Bone marrow (tissue), 2 donors: Measurements from ENCODE around the gene KRTAP3-3.
"Not testable (repeated sequence)": the region's sequence is repeated elsewhere in the genome, so short reads cannot be mapped to it uniquely, and the experiment has no call there.

Source experiments
- DNase-seq, 2 donors: peaks; one replicate each; lab custom pipeline; 2025; lab: John Stamatoyannopoulos, UW

KRTAP3-3 gene

GRCh38 chr17:40993839-40994238, at the start of gene KRTAP3-3:
Gene KRTAP3-3 (minus strand): TSS chr17:40994164. CDS start chr17:40994097, 67 bp downstream.
- DNase-seq = no peak

DNA sequence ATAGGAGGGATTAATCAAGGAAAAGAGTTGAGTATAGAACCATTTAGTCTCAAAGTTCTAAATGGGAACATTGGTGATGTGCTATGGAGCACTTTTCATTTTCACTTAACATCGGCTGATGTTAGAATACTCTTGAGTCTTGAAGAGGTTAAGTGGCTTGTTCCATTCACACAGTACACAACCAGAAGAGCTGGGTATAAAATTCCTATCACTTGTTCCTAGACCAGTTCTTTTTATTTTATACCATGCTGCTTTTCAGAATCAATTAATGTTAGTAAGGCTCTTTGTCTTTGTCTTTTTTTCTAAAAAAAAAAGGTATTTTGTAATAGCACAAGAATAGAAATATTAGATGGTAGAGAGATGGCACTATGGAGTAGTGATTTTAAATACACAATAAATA, 49.0 kb upstream of the KRTAP3-3 start:
- no peak for DNase-seq

GRCh38 chr17:41040783-41041571, 47.0 kb upstream of the KRTAP3-3 start, which contains the start of gene KRTAP1-1:
Gene KRTAP1-1 (minus strand): TSS chr17:41041450. CDS start chr17:41041397, 53 bp downstream.
- not testable (repeated sequence) for DNase-seq

DNA sequence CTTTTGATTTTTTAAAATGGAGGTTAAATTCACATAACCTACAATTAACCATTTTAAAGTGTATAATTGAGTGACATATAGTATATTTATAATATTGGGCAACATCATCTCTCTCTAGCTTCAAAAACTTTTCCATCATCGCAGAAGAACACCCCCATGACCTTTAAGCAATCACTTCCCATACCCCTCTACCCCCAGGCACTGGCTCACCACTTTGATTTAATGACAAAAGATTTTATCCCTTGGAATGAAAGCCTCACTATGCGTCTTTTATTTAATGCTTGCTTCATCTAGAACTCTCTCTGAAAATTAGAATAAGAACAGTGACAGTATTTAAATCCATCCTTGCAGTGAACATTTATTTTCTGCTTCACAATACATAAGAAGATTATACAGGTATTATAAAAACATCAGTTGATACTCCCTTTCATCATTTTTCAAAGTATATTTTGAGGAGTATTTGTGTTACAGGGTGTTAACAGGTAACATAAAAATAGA, 43.9 kb upstream of the KRTAP3-3 start:
- DNase-seq = no peak

GRCh38 chr17:41034346-41034935, 40.5 kb upstream of the KRTAP3-3 start, which contains the start of gene KRTAP1-3:
Gene KRTAP1-3 (minus strand): TSS chr17:41034874. CDS start chr17:41034821, 53 bp downstream.
- not testable (repeated sequence) for DNase-seq

- DNase-seq = no peak
Observed at GRCh38 chr17:41029633-41030245, 35.8 kb upstream of the KRTAP3-3 start, which contains the start of gene KRTAP1-4. Gene KRTAP1-4 (minus strand): TSS chr17:41030195. CDS start chr17:41030078, 117 bp downstream.

GRCh38 chr17:41026715-41027471, 32.9 kb upstream of the KRTAP3-3 start, which contains the start of gene KRTAP1-5:
Gene KRTAP1-5 (minus strand): TSS chr17:41027208. CDS start chr17:41027155, 53 bp downstream.
- no peak for DNase-seq

DNA sequence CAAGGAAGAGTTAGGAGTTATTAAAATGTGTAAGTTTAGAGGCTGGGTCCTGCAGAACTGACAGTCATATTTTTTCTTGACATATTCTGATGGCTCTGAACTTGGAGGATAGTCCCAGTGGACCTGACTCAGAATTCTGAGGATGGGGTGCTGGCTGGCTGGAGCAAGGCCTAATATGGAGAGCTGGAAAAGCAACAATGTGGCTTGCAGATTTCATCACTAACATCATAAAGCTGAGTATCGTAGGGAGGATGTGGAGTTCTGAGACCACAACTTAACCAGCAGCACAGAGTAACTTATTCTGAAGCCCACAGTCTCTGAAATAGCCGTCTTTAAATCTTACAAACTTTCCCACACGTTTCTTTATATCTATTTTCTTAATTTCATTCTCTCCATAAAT, 30.7 kb upstream of the KRTAP3-3 start:
- no peak for DNase-seq

DNA sequence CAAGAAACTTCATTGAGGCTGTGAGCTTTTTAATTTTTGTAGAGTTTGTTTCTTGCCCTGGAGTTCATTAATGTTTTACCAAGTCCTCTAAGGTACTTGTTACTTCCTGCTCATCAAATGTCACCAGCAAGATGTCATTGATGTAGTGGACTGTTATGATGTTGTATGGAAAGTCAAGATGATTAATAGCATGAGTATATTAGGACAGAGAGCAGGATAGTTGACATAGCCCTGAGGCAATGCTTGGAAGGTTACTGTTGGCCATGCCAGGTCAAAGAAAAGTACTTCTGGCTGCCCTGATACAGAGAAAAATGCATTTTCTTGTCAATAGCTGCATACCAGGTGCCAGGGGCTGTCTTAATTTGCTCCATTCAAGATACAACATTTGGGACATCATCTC, 26.4 kb upstream of the KRTAP3-3 start:
- no peak for DNase-seq

DNA sequence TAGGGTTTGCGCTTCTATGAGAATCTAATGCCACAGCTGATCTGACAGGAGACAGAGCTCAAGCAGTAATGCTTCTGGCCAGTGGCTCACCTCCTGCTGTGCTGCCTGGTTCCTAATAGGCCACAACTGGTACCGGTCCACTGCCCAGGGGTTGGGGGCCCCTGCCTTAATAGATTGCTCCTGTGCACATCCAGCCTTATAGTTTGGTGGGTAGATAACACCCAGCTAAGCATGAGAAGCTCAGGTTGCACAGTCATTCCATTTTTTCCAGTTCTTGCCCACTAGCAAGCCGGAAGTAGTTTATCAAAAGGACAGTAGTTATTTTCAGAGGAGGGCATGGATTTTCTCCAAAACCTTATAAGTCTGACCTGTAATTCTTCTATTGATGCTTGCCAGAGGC, 25.5 kb upstream of the KRTAP3-3 start:
- DNase-seq = no peak

- no peak for DNase-seq
Observed at GRCh38 chr17:41018541-41018940, 24.6 kb upstream of the KRTAP3-3 start.

DNA sequence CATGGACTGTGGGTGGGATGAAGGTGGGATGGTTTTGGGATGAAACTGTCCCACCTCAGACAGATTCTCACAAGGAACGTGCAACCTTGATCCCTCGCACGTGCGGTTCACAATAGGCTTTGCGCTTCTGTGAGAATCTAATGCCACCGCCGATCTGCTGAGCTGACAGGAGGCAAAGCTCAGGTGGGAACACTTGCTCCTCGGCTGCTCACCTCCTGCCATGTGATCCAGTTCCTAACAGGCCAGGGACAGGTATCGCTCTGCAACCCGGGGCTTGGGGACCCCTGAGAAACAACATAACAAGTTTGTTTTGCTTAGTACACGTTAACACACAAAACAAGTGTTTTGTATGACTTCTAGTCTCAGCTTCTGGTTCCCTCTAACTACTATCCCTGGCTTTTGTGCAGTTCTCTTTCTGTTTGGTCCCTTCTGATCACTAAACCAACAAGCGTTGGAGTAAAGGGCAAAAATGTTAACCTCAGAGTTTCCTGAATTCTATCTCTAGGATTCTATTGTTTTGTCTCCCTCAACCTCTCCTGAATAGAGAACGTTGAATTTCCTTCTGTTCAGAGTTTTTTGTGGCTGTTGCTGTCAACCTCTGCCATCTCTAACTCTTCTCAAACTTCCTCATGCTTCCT, 22.7 kb upstream of the KRTAP3-3 start:
- DNase-seq = no peak

- DNase-seq = no peak
Observed at GRCh38 chr17:41015454-41015853, 21.5 kb upstream of the KRTAP3-3 start.

DNA sequence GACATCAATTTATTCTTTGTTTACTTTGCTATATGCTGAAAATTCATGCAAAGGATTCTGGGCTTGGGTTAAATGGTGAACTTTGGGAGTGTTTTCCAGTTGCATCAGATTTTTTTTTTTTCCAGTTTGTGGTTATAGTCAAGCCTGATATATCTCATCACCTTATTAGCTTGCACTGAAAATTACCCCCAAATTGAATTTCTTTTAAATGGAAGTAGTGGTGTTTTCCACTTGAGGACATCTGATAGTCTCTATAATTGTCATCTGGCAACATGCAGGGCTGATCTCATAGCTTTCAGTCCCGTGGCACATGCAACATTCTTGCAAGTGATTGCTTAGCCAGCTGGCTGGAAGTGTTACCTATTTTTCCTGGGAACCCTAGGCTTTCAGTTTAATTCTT, 19.6 kb upstream of the KRTAP3-3 start:
- DNase-seq = no peak

DNA sequence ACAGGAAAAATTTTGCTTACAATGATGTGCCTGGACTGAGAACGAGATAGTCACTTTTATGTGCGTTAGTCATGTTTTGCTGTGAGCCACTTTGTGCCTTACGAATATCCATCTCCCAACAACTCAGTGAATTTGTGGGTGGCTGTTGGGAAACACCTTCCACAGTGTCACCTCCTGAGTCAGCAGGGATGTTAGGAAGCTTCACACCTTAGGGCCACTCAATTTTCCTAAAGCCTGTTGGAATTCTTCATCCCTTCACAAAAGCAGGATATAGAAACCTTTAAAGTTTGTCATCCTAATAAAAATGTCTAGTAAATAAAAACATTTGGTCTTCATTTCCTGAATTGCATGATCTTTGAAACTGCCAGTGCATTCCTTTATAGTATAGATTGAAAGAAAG, 19.2 kb upstream of the KRTAP3-3 start:
- no peak for DNase-seq

GRCh38 chr17:41012326-41013120, 18.6 kb upstream of the KRTAP3-3 start:
- no peak for DNase-seq

DNA sequence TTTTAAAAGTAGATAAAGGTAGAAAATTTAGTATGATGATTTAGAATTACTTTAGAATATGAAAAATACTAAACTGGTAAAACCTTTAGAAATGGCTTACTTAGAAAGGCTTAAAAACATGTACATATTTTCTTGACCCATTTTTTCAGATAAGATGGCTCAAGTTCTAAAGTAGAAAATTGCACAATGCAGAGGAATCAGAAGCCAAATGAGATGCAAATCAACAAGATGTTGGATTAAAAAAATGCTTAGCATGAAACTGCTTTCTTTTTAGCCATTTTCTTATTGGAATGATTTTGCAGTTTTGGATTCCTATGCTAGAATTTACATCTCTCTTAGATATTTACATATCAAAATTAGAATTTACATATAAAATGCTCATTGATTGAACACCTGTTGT, 16.5 kb upstream of the KRTAP3-3 start:
- no peak for DNase-seq

- no peak for DNase-seq
Observed at GRCh38 chr17:41009936-41010335, 16.0 kb upstream of the KRTAP3-3 start.

DNA sequence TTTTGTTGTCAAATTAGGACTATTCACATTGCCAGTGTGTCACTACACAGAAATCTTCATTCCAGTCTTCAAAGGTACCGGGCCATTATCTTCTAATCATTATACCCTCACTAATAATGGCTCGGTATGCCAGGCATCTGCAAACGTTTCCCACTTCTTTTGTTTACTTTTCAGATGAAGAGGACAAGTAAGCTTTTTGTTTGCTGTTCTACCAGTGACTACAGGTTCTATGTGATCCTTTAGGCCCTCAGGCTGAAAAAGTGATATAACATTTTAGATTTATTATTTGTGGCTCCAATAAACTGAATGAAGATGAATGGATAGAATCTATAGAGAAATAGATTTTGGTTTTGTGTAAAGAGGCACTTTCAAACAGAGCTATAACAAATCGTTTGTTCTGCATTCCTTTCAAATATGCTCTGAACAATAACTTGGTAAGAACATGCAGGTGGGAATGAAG, 15.4 kb upstream of the KRTAP3-3 start:
- no peak for DNase-seq

GRCh38 chr17:41008811-41009210, 14.8 kb upstream of the KRTAP3-3 start, which contains the start of gene KRTAP3-1:
Gene KRTAP3-1 (minus strand): TSS chr17:41009128. CDS start chr17:41009074, 54 bp downstream.
- DNase-seq = no peak
